GM10266 (cell line): ENCODE measurements around the gene GATA3.

ENCODE experiments used
- DNase-seq: peaks from one replicate; pipeline ENCODE4 v3.0.0; 2012; ENCODE audit errors: extremely low spot score
- TF ChIP-seq, protein P1 (sequence below): IDR thresholded peaks from 2 replicates; pipeline ENCODE4 v1.5.1; 2012; ENCODE audit warnings: mild to moderate bottlenecking, low read depth; ENCODE audit not compliant: control insufficient read depth, insufficient read depth; ENCODE audit errors: missing control alignments

Gene GATA3

DNA sequence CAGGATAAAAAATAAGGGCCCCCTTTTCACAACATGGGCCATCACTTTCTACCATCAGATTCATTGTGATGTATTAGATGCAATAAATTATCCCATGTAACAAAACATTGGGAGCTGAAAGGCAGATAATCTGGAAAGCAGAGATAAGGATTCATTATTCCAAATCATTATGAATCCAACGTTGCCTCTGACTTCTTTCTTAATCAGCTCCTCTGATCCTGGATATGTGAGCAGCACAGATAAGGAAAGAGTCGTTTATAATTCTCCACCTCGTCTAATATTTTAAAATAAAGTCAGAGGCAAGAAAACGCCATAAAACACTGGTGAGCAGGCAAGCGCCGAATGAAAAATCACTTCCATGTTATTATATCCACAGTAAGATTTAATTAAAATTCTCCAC lies 13.8 kb upstream of the GATA3 start:
- TF ChIP-seq, protein P1, sequence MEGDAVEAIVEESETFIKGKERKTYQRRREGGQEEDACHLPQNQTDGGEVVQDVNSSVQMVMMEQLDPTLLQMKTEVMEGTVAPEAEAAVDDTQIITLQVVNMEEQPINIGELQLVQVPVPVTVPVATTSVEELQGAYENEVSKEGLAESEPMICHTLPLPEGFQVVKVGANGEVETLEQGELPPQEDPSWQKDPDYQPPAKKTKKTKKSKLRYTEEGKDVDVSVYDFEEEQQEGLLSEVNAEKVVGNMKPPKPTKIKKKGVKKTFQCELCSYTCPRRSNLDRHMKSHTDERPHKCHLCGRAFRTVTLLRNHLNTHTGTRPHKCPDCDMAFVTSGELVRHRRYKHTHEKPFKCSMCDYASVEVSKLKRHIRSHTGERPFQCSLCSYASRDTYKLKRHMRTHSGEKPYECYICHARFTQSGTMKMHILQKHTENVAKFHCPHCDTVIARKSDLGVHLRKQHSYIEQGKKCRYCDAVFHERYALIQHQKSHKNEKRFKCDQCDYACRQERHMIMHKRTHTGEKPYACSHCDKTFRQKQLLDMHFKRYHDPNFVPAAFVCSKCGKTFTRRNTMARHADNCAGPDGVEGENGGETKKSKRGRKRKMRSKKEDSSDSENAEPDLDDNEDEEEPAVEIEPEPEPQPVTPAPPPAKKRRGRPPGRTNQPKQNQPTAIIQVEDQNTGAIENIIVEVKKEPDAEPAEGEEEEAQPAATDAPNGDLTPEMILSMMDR = no peak
- no peak for DNase-seq

DNA sequence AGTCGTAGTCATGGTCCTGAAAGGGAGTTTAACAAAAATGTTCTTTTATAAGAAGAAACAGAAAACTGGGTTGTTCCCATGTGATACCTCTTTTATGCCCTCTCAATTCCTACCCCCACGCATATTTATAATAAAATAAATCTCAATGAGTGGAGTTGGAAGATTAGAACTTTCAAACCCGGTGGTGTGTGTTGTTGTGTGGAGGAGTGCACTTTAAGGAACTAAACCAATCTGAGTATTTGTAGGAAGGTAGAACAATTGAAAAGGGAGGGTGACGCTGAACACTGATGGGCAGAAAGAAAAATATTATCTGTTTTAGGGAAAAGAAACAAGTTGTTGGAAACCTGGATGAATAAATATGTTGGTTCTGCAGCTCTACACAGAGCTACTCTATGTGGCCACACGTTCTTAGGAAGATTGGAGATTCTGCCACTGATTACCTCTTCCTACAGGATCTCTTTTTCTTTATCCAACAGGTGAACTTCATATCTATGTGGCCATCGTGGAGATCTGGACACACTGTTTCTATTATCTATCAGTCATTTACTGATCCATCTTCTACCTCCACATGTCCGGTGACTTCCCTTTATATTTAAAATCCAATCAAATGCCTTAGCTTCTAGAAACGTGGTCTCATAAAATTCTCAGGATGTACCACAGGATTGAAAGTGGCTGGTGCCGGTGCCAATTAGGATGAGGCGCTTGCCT lies 13.1 kb upstream of the GATA3 start:
- TF ChIP-seq, protein P1 = no peak
- DNase-seq = no peak

DNA sequence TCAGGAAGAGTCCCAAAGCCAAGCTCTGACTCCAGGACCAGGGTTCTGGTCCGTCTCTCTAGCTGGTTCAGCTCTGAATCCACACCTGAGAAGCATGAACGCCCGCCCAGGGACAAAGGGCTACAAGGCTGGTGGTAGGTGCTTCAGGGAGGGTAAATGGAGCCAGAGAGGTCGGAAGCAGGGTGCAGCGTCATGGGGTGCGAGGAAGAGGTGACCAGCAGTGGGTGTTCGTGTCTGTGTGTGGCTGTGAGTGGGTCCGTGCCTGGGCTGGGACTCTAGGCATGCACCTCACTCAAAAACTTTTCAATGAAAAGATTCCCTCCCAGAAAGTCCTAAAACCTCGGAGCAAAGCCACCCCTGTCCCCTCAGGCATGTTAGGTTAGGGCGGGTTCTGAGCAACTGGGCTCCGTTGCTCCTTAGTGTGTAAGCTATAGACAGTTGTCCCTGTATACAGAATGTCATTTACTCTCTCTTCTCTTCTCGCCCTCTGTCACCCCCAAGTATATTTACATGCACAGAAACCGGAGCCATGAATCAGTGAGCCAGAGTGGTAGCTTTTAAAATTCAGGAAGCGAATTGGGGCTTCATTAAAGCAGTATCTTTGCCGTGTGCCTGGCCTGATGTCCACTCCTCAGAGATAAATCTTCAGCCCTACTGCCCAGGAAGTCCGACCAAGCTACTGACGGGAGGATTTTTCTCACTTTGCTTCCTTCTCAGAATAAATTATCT lies 12.3 kb upstream of the GATA3 start:
- no peak for DNase-seq
- TF ChIP-seq, protein P1 = no peak

DNA sequence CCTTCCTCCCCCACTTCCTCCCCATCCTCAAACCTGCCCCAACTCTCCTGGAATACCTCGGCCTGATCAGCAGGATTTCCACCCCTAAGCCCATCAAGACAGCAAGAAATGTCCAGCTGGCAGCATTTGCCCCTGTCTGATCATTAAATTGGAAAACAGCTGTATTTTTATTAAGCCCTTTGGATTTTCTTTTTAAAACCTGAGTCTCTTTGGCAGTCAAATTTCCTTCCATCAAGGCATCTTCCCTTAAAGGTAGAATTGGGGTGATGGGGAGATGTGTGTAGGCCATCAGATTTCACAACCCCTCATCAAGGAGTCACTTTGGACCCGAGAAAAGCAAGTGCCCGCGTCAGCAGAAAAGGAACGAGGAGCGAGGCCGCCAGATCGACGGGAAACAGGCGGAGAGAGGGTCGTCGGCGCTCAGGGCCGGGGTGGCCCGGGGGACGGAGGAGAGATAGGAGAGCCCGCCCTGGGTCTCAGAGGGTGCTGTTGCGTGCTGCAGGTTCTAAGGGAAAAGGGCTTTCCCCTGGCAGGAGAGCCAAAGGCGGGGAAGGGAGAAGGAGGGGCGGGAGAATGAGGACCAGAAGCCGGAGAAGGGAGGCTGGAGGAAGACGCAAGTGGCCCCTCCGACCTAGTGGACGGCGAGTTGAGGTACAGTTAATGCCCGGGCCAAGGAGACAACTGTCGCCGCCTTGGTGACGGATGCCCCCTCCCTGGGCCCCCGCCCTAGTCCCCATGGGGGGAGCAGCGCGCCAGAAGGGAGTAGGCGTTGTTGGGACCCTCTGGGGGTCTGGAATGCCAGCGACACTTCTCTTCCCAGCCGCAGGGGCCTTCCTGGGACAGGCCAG lies 11.5 kb upstream of the GATA3 start:
- no peak for DNase-seq
- TF ChIP-seq, protein P1 = no peak

DNA sequence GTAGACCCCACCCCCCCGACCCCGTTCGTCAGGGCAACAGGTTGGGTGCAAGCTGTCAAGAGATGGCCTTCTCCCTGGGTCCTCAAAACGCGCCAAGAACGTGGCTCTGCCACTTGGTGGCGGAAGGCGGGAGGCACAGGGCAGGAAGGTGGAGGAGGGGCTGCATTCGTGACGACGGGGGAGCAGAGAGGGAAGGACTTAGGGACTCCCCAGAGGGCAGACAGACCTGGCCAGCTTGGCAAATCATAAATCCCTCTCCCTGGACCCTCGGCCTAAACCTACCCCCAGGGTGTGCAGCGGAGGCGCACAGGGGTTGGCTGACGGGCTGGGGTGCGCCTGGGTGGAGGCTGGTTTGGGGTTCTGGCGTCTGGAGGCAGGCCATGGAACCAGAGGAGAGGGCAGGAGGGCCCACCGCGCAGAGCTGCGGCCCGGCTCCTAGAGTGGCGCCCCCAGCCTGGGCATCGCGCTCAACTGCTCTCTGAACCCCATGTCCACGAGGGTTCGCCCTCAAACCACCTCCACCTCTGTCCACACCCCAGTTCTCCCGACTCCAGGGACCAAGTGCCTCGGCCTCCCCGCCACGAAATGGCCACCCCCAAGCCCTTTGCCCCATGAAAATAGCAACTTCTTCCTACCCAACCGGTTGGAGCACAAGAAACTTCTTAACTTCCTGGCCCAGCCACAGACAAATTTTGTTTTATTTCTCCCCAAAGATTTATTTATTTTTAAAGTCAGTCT lies 10.8 kb upstream of the GATA3 start:
- TF ChIP-seq, protein P1 = peak; percentile 36
- peak; percentile 57 for DNase-seq

DNA sequence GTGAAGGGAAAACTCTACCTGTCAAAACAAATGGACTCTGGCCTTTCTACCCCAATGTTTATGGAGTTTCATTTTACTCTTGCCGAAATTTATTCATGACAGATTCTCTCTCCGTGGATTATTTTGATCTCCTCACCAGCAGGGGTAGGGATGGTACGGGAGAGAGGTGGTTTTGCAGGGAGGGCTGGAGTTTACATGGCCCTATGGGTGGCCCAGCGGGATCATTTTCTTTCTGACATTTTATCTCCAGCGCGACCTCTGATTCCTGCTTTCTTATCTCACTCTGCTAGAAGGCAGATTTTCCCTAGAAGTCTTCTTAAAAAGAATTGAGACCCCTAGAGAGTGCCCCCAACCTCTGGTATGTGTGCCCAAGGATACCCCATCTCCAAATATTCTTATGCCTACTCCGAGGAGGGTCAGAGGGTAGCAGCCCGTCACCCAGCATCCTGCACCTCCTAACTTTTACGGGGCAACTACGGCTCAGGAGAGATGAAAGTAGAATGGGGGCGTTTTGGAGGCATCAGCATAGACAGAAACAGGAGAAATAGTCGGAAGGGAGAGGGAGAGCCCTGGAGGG lies 10.1 kb upstream of the GATA3 start:
- TF ChIP-seq, protein P1 = no peak
- DNase-seq = no peak
